Measurements from ENCODE around the gene FGD2. TPM values are rescaled to one million over a fixed set of nuclear protein-coding genes. Genes with fewer than 3 reads are reported as not detected.

The FGD2 gene
- total and polyA plus RNA-seq, 10 of the 15 experiments (the other 5 are each of a cell fraction or from before 2014, with no cell fraction given) = 5.2 to 88.1 (median 33.2) TPM

- FAIRE-seq = no peak
- Histone ChIP-seq H3K9ac (ENCODE audit: control insufficient read depth, insufficient read depth, low read length) (no peak overlapping the region), H3K4me3 (no peak overlapping the region)
Measured at GRCh38 chr6:36961441-36962435, 43.7 kb upstream of the FGD2 start.

DNA sequence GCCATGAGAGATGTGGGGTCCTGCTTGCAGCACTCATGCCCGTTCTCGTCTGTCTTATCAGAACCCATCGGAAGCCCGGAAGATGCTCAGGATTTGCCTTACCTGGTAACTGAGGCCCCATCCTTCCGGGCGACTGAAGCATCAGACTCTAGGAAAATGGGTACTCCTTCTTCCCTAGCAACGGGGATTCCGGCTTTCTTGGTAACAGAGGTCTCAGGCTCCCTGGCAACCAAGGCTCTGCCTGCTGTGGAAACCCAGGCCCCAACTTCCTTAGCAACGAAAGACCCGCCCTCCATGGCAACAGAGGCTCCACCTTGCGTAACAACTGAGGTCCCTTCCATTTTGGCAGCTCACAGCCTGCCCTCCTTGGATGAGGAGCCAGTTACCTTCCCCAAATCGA lies 42.6 kb upstream of the FGD2 start:
- intact Hi-C loops (cut with micrococcal nuclease; ENCODE audit: unreplicated experiment) (no loop called here), in situ Hi-C loops (cut with MboI) (no loop called here)
- no peak overlapping the region for H3K9ac ChIP-seq (ENCODE audit: control insufficient read depth, insufficient read depth, low read length)
- H3K36me3 ChIP-seq (ENCODE audit: control insufficient read depth in 2 of 2, insufficient read depth in 2 of 2, low read length in 1 of 2) = peaks cover 2 to 5% of the 10 kb centered on the region in 2 experiments; a peak in 3 of 4 replicates
- ChIA-PET CTCF (interaction anchor here (2.2 kb wide), 1 partner anchor 55 kb away, joined by 6 read pairs; no protein-coding TSS in a partner anchor), SMC1A (ENCODE audit: uncharacterized antibody, unreplicated experiment) (interaction anchor here (1.9 kb wide), 1 partner anchor 56 kb away, joined by 8 read pairs; no protein-coding TSS in a partner anchor), POLR2A (no interaction called here), RAD21 (ENCODE audit: unreplicated experiment) (interaction anchor here (0.6 to 2.1 kb wide), 2 partner anchors 53 to 55 kb away, joined by 3 to 6 read pairs; no protein-coding TSS in a partner anchor)
- peak; percentile 54 for ATAC-seq
- FAIRE-seq = peak; percentile 80
- 25% methylated on average over 11 of the region's 12 CpGs for WGBS (ENCODE audit: insufficient coverage, insufficient replicate concordance, low lambda C conversion rate, missing lambda C conversion rate)
- no peaks in the 10 kb centered on the region for H4K20me1 ChIP-seq (ENCODE audit: control insufficient read depth, insufficient read depth)
- H3K27me3 ChIP-seq (replicated peaks in 1 of 2; ENCODE audit: control insufficient read depth in 2 of 2, insufficient read depth in 2 of 2, low read length in 1 of 2) = no peaks in the 10 kb centered on the region
- peak overlapping the region; percentile 38; the same call in 1 of the 2 replicates for H3K4me2 ChIP-seq (ENCODE audit: control insufficient read depth, insufficient read depth)
- H3K4me1 ChIP-seq (ENCODE audit: control insufficient read depth, insufficient read depth, low read length) = peaks cover 14% of the 10 kb centered on the region
- no peak overlapping the region for H3K4me3 ChIP-seq
- BruUV-seq (replicated peaks) = no TSS peak
- H2AFZ ChIP-seq (ENCODE audit: control insufficient read depth, low read depth, low read length) = peak overlapping the region; percentile 62
- DNase-seq (ENCODE audit: low read depth, low spot score) = no peak
- TF ChIP-seq POLR2A (IDR thresholded peaks at IDR 0.05; ENCODE audit: low read depth, low read length) (0 out of 2 replicates have a peak, but pooled peaks have one; percentile 19), GABPA (IDR thresholded peaks at IDR 0.05; ENCODE audit: low read depth) (peak; percentile 55; the same call in 1 of the 2 replicates), YY1 (IDR thresholded peaks at IDR 0.05; ENCODE audit: low read depth, low read length) (peak; percentile 39; the same call in 1 of the 2 replicates), SPI1 (IDR thresholded peaks at IDR 0.05; ENCODE audit: borderline replicate concordance, insufficient read depth, low read depth, low read length) (peak; percentile 35; the same call in 1 of the 2 replicates), SRF (IDR thresholded peaks at IDR 0.05; ENCODE audit: low read depth in 2 of 2, low read length in 2 of 2) (0 out of 4 replicates have a peak, but pooled peaks of 1 of the 2 experiments have one; percentile 33), YBX1 (IDR thresholded peaks at IDR 0.05) (no peak)
- TF ChIP-seq, protein P1, sequence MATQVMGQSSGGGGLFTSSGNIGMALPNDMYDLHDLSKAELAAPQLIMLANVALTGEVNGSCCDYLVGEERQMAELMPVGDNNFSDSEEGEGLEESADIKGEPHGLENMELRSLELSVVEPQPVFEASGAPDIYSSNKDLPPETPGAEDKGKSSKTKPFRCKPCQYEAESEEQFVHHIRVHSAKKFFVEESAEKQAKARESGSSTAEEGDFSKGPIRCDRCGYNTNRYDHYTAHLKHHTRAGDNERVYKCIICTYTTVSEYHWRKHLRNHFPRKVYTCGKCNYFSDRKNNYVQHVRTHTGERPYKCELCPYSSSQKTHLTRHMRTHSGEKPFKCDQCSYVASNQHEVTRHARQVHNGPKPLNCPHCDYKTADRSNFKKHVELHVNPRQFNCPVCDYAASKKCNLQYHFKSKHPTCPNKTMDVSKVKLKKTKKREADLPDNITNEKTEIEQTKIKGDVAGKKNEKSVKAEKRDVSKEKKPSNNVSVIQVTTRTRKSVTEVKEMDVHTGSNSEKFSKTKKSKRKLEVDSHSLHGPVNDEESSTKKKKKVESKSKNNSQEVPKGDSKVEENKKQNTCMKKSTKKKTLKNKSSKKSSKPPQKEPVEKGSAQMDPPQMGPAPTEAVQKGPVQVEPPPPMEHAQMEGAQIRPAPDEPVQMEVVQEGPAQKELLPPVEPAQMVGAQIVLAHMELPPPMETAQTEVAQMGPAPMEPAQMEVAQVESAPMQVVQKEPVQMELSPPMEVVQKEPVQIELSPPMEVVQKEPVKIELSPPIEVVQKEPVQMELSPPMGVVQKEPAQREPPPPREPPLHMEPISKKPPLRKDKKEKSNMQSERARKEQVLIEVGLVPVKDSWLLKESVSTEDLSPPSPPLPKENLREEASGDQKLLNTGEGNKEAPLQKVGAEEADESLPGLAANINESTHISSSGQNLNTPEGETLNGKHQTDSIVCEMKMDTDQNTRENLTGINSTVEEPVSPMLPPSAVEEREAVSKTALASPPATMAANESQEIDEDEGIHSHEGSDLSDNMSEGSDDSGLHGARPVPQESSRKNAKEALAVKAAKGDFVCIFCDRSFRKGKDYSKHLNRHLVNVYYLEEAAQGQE (IDR thresholded peaks at IDR 0.05; ENCODE audit: low read depth, low read length) = no peak
- no peaks in the 10 kb centered on the region for H3K79me2 ChIP-seq (ENCODE audit: control insufficient read depth, insufficient read depth, low read length)
- H3K27ac ChIP-seq (ENCODE audit: control insufficient read depth, insufficient read depth) = no peak overlapping the region
- no peaks in the 10 kb centered on the region for H3K9me3 ChIP-seq (replicated peaks; ENCODE audit: control insufficient read depth, insufficient read depth, low read length)

More at GRCh38 chr6:36961441-36962435, 43.7 kb upstream of the FGD2 start:
- H3K4me2 ChIP-seq (ENCODE audit: control insufficient read depth, insufficient read depth) = no peak overlapping the region
- in situ Hi-C loops (cut with MboI) = no loop called here
- BruUV-seq (replicated peaks) = no TSS peak
- H3K79me2 ChIP-seq (ENCODE audit: control insufficient read depth, insufficient read depth, low read length) = no peaks in the 10 kb centered on the region
- ChIA-PET SMC1A (ENCODE audit: uncharacterized antibody, unreplicated experiment) (no interaction called here), RAD21 (ENCODE audit: unreplicated experiment) (no interaction called here), POLR2A (no interaction called here), CTCF (no interaction called here)
- 49% methylated on average over 40 of the region's 40 CpGs for WGBS (ENCODE audit: insufficient coverage, insufficient replicate concordance, low lambda C conversion rate, missing lambda C conversion rate)
- intact Hi-C loops (cut with micrococcal nuclease; ENCODE audit: unreplicated experiment) = no loop called here
- DNase-seq (ENCODE audit: low read depth, low spot score) (no peak), ATAC-seq (no peak)
- H3K36me3 ChIP-seq (ENCODE audit: control insufficient read depth in 2 of 2, insufficient read depth in 2 of 2, low read length in 1 of 2) = peaks cover 0 to 1% of the 10 kb centered on the region in 2 experiments; a peak in 2 of 4 replicates
- no peak overlapping the region for H2AFZ ChIP-seq (ENCODE audit: control insufficient read depth, low read depth, low read length)
- no peaks in the 10 kb centered on the region for H4K20me1 ChIP-seq (ENCODE audit: control insufficient read depth, insufficient read depth)
- no peaks in the 10 kb centered on the region for H3K27me3 ChIP-seq (replicated peaks in 1 of 2; ENCODE audit: control insufficient read depth in 2 of 2, insufficient read depth in 2 of 2, low read length in 1 of 2)
- H3K4me1 ChIP-seq (ENCODE audit: control insufficient read depth, insufficient read depth, low read length) = peaks cover 14% of the 10 kb centered on the region
- H3K9me3 ChIP-seq (replicated peaks; ENCODE audit: control insufficient read depth, insufficient read depth, low read length) = no peaks in the 10 kb centered on the region
- TF ChIP-seq SP1 (IDR thresholded peaks at IDR 0.05; ENCODE audit: low read depth, low read length) (no peak), RCOR1 (conservative IDR thresholded peaks at IDR 0.05; ENCODE audit: low read depth, low read length) (no peak)
- no peak overlapping the region for H3K27ac ChIP-seq (ENCODE audit: control insufficient read depth, insufficient read depth)
